ENCODE data around the gene IL3RA. TPM values are rescaled to one million over a fixed set of nuclear protein-coding genes. Genes with fewer than 3 reads are reported as not detected.

The IL3RA gene
- total and polyA plus RNA-seq, 2 experiments from 2014 or later: 0.86 TPM; not detected in 1

DNA sequence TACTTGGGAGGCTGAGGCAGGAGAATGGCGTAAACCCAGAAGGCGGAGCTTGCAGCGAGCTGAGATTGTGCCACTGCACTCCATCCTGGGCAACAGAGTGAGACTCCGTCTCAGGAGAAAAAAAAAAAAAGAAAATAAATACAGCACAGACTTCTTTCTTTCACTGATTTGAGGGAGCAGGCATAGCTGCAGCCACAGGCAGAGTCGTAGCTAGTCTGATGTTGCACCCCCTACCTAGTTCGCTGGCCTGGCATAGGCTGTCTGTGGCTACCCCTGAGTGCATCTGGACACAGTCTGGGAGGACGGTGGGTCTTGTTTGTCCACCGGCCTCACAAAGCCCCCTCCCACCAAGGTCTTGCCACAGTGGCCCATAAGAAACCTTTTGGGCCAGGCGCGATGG lies 21.4 kb downstream of the IL3RA start (continued):
- TF ChIP-seq, protein P1, sequence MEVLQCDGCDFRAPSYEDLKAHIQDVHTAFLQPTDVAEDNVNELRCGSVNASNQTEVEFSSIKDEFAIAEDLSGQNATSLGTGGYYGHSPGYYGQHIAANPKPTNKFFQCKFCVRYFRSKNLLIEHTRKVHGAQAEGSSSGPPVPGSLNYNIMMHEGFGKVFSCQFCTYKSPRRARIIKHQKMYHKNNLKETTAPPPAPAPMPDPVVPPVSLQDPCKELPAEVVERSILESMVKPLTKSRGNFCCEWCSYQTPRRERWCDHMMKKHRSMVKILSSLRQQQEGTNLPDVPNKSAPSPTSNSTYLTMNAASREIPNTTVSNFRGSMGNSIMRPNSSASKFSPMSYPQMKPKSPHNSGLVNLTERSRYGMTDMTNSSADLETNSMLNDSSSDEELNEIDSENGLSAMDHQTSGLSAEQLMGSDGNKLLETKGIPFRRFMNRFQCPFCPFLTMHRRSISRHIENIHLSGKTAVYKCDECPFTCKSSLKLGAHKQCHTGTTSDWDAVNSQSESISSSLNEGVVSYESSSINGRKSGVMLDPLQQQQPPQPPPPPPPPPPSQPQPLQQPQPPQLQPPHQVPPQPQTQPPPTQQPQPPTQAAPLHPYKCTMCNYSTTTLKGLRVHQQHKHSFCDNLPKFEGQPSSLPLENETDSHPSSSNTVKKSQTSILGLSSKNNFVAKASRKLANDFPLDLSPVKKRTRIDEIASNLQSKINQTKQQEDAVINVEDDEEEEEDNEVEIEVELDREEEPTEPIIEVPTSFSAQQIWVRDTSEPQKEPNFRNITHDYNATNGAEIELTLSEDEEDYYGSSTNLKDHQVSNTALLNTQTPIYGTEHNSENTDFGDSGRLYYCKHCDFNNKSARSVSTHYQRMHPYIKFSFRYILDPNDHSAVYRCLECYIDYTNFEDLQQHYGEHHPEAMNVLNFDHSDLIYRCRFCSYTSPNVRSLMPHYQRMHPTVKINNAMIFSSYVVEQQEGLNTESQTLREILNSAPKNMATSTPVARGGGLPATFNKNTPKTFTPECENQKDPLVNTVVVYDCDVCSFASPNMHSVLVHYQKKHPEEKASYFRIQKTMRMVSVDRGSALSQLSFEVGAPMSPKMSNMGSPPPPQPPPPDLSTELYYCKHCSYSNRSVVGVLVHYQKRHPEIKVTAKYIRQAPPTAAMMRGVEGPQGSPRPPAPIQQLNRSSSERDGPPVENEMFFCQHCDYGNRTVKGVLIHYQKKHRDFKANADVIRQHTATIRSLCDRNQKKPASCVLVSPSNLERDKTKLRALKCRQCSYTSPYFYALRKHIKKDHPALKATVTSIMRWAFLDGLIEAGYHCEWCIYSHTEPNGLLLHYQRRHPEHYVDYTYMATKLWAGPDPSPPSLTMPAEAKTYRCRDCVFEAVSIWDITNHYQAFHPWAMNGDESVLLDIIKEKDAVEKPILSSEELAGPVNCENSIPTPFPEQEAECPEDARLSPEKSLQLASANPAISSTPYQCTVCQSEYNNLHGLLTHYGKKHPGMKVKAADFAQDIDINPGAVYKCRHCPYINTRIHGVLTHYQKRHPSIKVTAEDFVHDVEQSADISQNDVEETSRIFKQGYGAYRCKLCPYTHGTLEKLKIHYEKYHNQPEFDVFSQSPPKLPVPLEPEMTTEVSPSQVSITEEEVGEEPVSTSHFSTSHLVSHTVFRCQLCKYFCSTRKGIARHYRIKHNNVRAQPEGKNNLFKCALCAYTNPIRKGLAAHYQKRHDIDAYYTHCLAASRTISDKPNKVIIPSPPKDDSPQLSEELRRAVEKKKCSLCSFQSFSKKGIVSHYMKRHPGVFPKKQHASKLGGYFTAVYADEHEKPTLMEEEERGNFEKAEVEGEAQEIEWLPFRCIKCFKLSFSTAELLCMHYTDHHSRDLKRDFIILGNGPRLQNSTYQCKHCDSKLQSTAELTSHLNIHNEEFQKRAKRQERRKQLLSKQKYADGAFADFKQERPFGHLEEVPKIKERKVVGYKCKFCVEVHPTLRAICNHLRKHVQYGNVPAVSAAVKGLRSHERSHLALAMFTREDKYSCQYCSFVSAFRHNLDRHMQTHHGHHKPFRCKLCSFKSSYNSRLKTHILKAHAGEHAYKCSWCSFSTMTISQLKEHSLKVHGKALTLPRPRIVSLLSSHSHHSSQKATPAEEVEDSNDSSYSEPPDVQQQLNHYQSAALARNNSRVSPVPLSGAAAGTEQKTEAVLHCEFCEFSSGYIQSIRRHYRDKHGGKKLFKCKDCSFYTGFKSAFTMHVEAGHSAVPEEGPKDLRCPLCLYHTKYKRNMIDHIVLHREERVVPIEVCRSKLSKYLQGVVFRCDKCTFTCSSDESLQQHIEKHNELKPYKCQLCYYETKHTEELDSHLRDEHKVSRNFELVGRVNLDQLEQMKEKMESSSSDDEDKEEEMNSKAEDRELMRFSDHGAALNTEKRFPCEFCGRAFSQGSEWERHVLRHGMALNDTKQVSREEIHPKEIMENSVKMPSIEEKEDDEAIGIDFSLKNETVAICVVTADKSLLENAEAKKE (CRISPR knock-in tag; IDR thresholded peaks at IDR 0.05): no peak
- TF ChIP-seq EZH2 (IDR thresholded peaks at IDR 0.05; ENCODE audit: low read depth, unreplicated experiment): no peak
- TF ChIP-seq, protein P2, sequence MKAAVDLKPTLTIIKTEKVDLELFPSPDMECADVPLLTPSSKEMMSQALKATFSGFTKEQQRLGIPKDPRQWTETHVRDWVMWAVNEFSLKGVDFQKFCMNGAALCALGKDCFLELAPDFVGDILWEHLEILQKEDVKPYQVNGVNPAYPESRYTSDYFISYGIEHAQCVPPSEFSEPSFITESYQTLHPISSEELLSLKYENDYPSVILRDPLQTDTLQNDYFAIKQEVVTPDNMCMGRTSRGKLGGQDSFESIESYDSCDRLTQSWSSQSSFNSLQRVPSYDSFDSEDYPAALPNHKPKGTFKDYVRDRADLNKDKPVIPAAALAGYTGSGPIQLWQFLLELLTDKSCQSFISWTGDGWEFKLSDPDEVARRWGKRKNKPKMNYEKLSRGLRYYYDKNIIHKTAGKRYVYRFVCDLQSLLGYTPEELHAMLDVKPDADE (IDR thresholded peaks at IDR 0.05): no peak
- no peak for TF ChIP-seq JUNB (IDR thresholded peaks at IDR 0.05; ENCODE audit: unreplicated experiment)
- no peak for TF ChIP-seq CREB1 (CRISPR knock-in tag; IDR thresholded peaks at IDR 0.05; ENCODE audit: low read depth)
- TF ChIP-seq ZNF331 (CRISPR knock-in tag; IDR thresholded peaks at IDR 0.05; ENCODE audit: low read depth): no peak
- TF ChIP-seq ZNF114 (CRISPR knock-in tag; IDR thresholded peaks at IDR 0.05): no peak
- TF ChIP-seq STAT1 (IDR thresholded peaks at IDR 0.05; ENCODE audit: unreplicated experiment): no peak

DNA sequence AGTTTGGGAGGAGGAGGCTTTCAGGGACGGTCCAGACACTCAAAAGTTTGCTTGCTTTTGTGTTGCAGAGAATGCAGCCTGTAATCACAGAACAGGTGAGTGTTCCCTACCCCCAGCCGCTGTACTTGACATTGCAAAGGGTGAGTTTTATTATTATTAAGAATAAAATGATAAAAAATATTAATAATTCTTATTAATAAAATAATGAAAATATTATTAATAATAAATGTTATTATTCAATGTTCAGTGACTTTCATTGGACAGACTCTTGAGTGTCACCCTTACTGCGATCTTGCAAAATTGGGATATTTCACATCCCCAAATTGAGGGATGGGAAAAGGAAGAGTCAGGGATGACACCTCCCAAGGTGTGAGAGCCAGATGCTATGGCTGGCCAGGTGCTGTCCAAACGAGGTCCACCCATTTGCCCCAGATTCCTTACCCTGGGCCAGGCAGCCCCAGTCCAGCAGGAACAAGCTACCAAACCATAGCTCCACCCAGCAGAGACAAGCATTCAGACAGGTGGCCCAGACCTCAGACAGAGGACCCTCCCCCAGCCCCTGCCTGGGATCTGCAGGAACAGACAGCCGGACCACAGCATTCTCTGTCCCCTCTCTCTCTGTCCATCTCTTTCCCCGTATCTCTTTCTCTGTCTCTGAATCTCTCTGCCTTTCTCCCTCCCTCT lies 22.4 kb downstream of the IL3RA start:
- Histone ChIP-seq H3K9me2 (ENCODE audit: insufficient read depth) (no peaks in the 10 kb centered on the region), H4K20me1 (replicated peaks; ENCODE audit: insufficient read depth) (no peaks in the 10 kb centered on the region), H3F3A (replicated peaks; ENCODE audit: low read depth) (peaks cover 4% of the 10 kb centered on the region; the same call in 1 of the 2 replicates), H3K27me3 (ENCODE audit: insufficient read depth) (no peaks in the 10 kb centered on the region), H3K4me3 (no peak overlapping the region), H3K27ac (ENCODE audit: low read depth) (no peak overlapping the region), H3K79me2 (replicated peaks; ENCODE audit: insufficient read depth) (no peaks in the 10 kb centered on the region), H3K36me3 (ENCODE audit: insufficient read depth) (0 out of 2 replicates have a peak, but pooled peaks cover 10% of the 10 kb centered on the region), H2AFZ (no peak overlapping the region), H3K4me2 (no peak overlapping the region), H3K4me1 (ENCODE audit: insufficient read depth) (peaks cover 8% of the 10 kb centered on the region)
- Mint-ChIP-seq H3K27me3 (ENCODE audit: insufficient read depth, low read depth, poor library complexity) (peaks cover 9% of the 10 kb centered on the region), H3K4me3 (no peak overlapping the region), H3K27ac (no peak overlapping the region), H3K36me3 (ENCODE audit: low read depth) (peaks cover 59% of the 10 kb centered on the region), H3K9me3 (peaks cover 46% of the 10 kb centered on the region), H3K4me1 (peaks cover 9% of the 10 kb centered on the region; the same call in 2 of the 3 replicates)
- peak; percentile 20; the same call in 2 of the 3 replicates for ATAC-seq
- TF ChIP-seq NANOG (IDR thresholded peaks at IDR 0.05; ENCODE audit: borderline replicate concordance) (no peak), JUNB (IDR thresholded peaks at IDR 0.05; ENCODE audit: unreplicated experiment) (no peak), POLR2AphosphoS5 (IDR thresholded peaks at IDR 0.05; ENCODE audit: low read depth) (no peak), STAT1 (IDR thresholded peaks at IDR 0.05; ENCODE audit: unreplicated experiment) (no peak)
- TF ChIP-seq, protein P3, sequence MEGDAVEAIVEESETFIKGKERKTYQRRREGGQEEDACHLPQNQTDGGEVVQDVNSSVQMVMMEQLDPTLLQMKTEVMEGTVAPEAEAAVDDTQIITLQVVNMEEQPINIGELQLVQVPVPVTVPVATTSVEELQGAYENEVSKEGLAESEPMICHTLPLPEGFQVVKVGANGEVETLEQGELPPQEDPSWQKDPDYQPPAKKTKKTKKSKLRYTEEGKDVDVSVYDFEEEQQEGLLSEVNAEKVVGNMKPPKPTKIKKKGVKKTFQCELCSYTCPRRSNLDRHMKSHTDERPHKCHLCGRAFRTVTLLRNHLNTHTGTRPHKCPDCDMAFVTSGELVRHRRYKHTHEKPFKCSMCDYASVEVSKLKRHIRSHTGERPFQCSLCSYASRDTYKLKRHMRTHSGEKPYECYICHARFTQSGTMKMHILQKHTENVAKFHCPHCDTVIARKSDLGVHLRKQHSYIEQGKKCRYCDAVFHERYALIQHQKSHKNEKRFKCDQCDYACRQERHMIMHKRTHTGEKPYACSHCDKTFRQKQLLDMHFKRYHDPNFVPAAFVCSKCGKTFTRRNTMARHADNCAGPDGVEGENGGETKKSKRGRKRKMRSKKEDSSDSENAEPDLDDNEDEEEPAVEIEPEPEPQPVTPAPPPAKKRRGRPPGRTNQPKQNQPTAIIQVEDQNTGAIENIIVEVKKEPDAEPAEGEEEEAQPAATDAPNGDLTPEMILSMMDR (conservative IDR thresholded peaks at IDR 0.05; ENCODE audit: low read depth in 2 of 2): no peak
- no peak for DNase-seq (ENCODE audit: low spot score)
